HS-27A (cell line): ENCODE data around the gene SETBP1.

Experiments
- DNase-seq: peaks from one replicate; pipeline ENCODE4 v3.0.0-alpha.2; 2012; ENCODE audit warnings: low read depth, missing footprints

The SETBP1 gene

GRCh38 chr18:44759925-44760342 lies 79.2 kb downstream of the SETBP1 start:
- no peak for DNase-seq

- DNase-seq, result no peak
Measured at GRCh38 chr18:44761812-44762211, 81.1 kb downstream of the SETBP1 start.

DNA sequence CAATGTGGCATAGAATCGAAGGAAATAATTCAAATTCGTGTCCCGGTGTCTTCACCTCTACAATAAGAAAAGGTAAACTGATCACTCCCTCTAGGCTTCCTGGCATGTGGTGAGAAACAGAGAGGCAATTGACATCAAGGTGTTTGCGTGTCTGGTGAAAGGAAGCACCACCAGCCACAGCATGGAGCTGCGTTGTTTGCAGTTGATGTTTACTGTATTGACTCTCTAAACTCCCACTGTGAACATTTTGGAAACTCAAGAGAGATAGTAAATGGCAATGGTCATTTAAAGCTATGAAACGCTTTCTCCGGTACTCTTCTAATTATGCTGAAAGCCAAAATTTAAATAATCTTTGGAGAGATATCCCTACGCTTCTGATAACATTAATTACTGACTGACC lies 82.6 kb downstream of the SETBP1 start:
- DNase-seq, result no peak

GRCh38 chr18:44764863-44765262 lies 84.2 kb downstream of the SETBP1 start:
- no peak for DNase-seq

- DNase-seq, result no peak
Measured at GRCh38 chr18:44765456-44765855, 84.8 kb downstream of the SETBP1 start.

- DNase-seq, result no peak
Measured at GRCh38 chr18:44766450-44766849, 85.8 kb downstream of the SETBP1 start.

DNA sequence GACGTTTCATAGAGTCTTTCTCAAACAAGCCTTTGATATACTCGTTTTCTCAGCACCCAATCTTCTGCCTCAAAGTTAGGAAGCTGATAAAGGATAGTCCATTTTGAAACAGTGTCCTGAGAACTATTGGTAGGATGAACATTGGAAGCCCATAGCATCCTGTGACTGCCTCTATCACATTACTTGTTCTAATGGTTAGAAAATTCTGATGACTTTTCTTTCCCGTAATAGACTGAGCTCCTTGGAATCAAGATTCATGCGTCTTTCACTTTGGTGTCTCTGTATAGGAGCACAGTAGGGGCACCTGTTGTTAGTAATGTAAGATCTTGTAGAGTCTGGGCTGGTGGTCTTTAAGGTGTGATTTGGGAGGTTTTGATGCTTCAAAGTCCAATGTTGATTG lies 87.1 kb downstream of the SETBP1 start:
- DNase-seq, result no peak

DNA sequence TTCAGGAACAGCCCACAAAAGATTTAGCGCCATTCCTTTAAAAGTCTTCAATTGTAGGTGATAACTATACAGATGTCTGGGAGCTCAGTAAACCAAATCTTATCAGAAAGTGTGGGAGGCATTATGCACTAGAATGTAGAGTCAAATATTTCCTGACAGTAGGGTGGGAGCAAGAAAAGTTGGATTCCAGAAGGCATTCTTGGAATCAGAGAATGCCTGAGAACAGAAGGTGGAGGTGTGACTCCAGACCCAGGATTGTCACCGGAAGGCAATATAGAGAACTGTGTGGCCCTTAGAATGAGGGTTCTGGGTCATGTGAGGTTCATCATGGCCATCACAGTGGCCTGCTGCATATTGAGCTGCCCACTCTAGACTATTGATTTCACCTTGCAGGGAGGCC lies 90.0 kb downstream of the SETBP1 start:
- DNase-seq, result no peak

DNA sequence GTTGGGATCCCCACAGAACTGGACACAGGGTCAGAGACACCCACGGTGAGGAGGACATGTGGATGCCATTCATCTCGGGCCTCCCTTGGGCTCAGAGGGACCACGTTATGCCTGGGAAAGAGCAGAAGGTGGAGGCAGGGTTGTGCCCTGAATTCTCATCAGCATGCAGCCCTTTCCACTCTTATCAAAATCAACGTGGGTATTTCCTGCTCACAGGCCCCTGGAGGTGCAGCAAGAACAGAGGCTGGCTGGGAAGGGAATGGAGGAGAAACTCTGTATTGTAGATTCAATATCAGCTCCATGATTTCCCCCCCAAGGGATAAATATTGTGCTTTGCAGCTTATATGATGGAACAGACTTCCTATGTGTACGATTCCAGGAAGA lies 90.9 kb downstream of the SETBP1 start:
- DNase-seq, result no peak

- DNase-seq, result no peak
Measured at GRCh38 chr18:44771956-44772917, 91.5 kb downstream of the SETBP1 start.

DNA sequence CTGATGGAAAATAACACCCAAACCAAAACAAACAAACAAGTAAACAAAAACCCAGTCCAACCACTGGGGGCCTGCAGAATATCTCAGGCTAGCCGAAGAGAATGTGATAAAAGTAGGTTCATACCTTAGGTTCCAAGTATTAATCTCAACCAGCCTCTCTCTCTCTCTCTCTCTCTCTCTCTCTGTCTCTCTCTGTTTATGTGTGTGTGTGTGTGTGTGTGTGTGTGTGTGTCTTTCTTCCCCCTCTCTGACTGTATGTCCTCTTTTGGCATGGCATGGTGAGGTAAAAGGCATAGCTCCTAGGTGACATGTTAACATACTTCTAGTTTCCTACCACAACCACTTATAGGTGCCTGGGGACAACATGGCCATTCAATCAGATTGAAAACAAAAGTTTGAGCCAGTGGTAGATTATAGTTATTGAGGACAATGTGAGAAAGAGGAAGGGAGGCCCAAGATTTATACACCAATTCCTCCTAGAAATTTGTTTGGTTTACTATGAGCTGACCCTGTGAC lies 93.0 kb downstream of the SETBP1 start:
- no peak for DNase-seq

DNA sequence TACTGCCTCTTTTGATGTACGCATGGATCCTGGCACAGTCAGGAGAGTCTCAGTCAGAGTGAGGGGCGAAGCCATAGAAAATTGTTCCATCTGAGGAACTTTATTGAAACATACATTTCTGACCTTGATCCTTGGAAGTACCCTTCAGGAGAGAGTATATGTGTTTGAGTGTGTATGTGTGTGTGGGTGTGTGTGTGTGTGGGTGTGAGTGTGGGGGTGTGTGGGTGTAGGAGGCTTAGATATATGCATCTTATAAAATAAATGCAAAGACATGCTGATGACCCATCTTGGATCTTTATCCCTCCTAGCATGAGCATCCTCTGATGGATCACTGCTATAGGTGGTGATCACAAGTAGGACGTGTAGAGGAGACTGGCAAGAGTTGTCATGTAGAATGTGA lies 93.5 kb downstream of the SETBP1 start:
- DNase-seq, result no peak

DNA sequence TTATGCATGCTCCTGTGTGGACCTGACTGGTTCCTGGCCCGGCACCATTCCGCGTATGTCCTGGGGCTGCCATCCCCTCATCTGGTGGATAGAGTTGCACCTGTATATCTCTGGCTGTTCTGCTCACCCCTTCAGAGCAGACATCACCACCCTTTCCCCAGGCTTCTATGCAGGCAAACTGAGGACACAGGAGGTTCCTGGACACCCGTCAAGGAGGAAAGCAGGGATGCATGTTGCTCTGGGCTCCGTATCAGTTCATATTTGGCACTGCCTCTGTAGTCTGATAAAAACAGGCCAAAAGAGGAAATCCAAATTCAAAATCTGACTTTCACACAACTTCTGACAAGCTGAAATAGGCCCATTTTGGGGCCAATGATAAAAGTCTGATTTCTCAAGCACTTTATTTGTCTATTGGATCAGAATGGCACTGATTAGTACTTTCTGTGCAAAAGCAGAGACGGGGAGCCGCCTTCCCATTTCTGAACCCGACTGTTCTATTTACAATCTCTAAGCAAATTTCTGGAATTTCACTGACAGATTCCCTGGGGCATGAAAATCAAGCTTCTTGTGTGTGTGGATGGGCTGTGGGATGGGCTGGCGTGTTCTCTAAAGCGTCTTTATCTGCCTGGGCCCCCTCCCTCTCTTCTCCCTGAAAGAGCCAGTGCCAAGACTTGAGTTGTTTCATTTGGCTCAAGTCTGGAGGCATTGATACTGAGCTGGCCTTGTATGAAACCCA lies 96.9 kb downstream of the SETBP1 start:
- DNase-seq, result no peak

- DNase-seq, result no peak
Measured at GRCh38 chr18:44778788-44779187, 98.1 kb downstream of the SETBP1 start.

DNA sequence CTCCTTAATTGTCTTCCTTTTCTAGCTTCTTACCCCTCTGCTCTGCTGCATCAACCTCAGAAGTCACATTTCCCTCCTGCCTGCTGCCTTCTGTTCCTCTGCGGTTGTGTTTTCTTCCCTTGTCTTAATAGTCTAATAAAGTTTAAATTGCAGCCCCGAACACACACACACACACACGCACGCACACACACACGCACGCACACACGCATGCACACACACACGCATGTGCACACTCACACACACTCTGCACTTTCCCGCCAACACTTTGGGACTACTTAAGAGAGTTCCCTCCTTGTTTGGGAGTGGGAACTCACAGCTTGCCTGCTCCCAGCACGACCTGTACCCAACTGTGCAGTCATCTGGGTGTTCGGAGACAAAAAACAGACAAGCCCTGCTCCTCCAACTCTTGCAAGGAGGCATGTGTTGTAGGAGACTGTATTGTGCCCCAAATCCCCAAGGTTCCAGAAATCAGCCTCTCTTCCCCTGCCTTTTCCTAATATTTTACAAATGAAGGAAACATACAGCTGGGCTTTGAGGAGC lies 99.1 kb downstream of the SETBP1 start:
- DNase-seq, result no peak

DNA sequence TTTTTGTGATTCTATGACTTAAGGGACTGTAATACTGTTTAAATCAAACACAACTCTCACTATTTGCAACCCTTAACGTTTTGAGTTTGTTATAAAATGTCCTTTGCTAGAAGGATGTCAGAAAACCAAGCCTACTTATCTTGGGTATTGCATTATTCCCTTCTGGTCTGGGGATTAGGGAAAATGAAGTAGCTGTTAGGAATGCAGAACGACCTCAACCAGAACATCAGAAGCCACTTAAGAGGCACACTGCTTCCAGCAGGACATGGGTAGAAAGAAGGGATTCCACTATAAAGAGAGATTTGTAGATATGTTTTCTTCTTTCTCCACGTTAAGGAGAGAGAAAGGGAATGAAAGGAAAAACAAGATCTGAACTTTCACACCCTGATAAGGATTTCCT lies 101.2 kb downstream of the SETBP1 start:
- no peak for DNase-seq

DNA sequence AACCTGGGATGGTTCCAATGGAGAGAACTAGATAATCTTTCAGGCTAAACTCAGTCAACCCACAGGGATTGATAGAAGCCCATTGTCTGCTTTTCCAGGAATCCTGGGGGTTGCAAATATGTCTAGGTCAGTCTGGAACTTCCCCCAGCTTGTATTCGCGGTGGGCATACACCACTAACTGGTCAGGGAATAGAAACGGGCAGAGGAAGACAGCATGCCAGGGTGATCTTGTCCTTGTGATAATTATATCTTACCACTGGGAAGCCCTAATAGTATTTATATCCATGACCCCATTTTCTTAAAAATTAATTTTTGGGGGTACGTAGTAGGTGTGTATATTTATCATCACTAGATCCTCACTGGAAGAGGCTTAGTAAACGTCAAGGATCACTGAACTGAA lies 101.9 kb downstream of the SETBP1 start:
- no peak for DNase-seq

- no peak for DNase-seq
Measured at GRCh38 chr18:44783371-44783770, 102.7 kb downstream of the SETBP1 start.

DNA sequence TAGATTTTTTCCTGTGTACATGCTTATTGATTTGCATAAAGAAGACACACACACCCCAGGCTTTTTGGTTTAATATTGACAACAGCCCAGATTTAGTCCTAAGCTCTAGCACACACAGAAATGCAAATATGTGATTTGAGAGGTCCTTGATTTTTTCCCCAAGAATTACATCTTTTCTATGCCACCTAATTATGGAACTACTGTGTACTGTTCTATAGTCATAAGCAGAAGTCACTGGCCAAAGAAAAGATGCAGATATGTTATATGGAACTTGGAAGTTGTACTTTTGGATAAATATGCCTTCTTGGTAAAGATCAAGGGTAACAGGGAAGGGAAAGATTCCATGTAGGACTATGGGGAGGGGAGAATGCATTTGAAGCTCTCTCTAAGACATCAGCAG lies 105.6 kb downstream of the SETBP1 start:
- no peak for DNase-seq

GRCh38 chr18:44786688-44787087 lies 106.0 kb downstream of the SETBP1 start:
- DNase-seq, result no peak

GRCh38 chr18:44788334-44788733 lies 107.6 kb downstream of the SETBP1 start:
- DNase-seq, result no peak

- no peak for DNase-seq
Measured at GRCh38 chr18:44789710-44790109, 109.0 kb downstream of the SETBP1 start.

- no peak for DNase-seq
Measured at GRCh38 chr18:44790860-44791259, 110.2 kb downstream of the SETBP1 start.
